GM18505 (cell line): ENCODE measurements around the gene CAMTA1.

Experiments used
- ATAC-seq: cut with Tn5 transposase; IDR thresholded peaks from one replicate; pipeline ENCODE4 v1.9.1; 2021; ENCODE audit not compliant: unreplicated experiment
- POLR2A ChIP-seq: IDR thresholded peaks from 4 replicates; pipeline ENCODE4 v1.6.1; 2011; ENCODE audit warnings: borderline replicate concordance; ENCODE audit not compliant: insufficient read depth, insufficient read length; ENCODE audit errors: extremely low read depth

CAMTA1 gene

GRCh38 chr1:6891781-6892579 is 106.7 kb downstream of the CAMTA1 start:
- no peak for ATAC-seq
- no peak for TF ChIP-seq POLR2A

GRCh38 chr1:6893388-6893787 is 108.1 kb downstream of the CAMTA1 start:
- no peak for TF ChIP-seq POLR2A
- no peak for ATAC-seq

- ATAC-seq, result no peak
- no peak for TF ChIP-seq POLR2A
Measured at GRCh38 chr1:6897138-6897537, 111.9 kb downstream of the CAMTA1 start.

GRCh38 chr1:6898974-6899539 is 113.8 kb downstream of the CAMTA1 start:
- ATAC-seq, result no peak
- TF ChIP-seq POLR2A, result no peak

GRCh38 chr1:6899621-6900020 is 114.4 kb downstream of the CAMTA1 start:
- no peak for ATAC-seq
- TF ChIP-seq POLR2A, result no peak

- no peak for TF ChIP-seq POLR2A
- ATAC-seq, result no peak
Measured at GRCh38 chr1:6902153-6902552, 116.9 kb downstream of the CAMTA1 start.

- TF ChIP-seq POLR2A, result no peak
- no peak for ATAC-seq
Measured at GRCh38 chr1:6904476-6905170, 119.4 kb downstream of the CAMTA1 start.

- TF ChIP-seq POLR2A, result no peak
- no peak for ATAC-seq
Measured at GRCh38 chr1:6905331-6905730, 120.1 kb downstream of the CAMTA1 start.

GRCh38 chr1:6905790-6906189 is 120.5 kb downstream of the CAMTA1 start:
- ATAC-seq, result no peak
- TF ChIP-seq POLR2A, result no peak

GRCh38 chr1:6906783-6907182 is 121.5 kb downstream of the CAMTA1 start:
- TF ChIP-seq POLR2A, result no peak
- ATAC-seq, result no peak

GRCh38 chr1:6907201-6907600 is 121.9 kb downstream of the CAMTA1 start:
- no peak for TF ChIP-seq POLR2A
- ATAC-seq, result no peak

GRCh38 chr1:6907676-6908434 is 122.6 kb downstream of the CAMTA1 start:
- ATAC-seq, result no peak
- no peak for TF ChIP-seq POLR2A

GRCh38 chr1:6909401-6909800 is 124.1 kb downstream of the CAMTA1 start:
- no peak for ATAC-seq
- no peak for TF ChIP-seq POLR2A
